GM19193 (cell line): ENCODE measurements around the gene YIPF5.
A peak's percentile ranks its signal among the peaks of the same experiment; 100 is the strongest.

ENCODE experiments used
- POLR2A ChIP-seq: IDR thresholded peaks from 4 replicates; pipeline ENCODE4 v1.6.1; 2011; ENCODE audit not compliant: insufficient read depth, insufficient read length; ENCODE audit errors: extremely low read depth

The YIPF5 gene

DNA sequence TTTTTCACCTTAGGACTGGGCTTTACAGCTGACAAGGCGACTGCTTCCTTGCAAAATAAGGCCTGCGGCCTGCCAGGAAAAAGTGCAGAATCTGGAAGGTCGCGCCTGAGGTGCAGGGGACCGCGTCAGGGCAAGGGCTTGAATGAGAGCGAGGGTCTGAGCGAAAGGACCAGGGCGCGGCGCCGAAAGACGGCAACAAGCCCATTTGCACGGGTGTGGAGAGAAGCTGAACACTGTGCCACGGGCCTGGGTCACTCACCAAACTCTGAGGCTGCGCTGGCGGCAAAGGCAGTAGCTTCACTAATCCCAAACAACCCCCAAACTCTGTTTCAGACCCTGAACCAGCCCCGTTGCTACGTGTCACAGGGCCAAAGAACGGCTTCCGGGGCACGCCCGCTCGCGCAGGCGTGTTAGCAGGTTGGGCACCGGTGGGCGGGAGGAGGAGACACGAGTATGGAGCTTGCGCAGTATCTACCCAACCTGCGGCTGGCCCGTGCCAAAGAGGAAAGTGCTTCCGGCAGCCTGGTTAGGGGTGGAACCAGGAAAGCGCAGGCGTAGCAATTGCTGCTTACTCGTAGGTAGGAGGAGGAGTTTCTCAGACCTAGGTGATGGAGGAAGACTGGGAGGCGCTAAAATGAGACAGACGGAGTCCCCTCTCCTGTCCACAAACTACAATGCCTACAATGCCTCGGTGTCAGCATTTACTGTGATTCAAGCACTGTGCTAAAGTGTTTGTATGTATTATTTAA is at the start of gene YIPF5, which contains the start of gene KCTD16:
TSS of gene YIPF5 (minus strand) at position 384 of the 749 bp plus-strand sequence. CDS start 704 bp downstream, outside the sequence.
TSS of gene KCTD16 (plus strand) at position 598 of the 749 bp plus-strand sequence.
- peak; percentile 86 for TF ChIP-seq POLR2A

DNA sequence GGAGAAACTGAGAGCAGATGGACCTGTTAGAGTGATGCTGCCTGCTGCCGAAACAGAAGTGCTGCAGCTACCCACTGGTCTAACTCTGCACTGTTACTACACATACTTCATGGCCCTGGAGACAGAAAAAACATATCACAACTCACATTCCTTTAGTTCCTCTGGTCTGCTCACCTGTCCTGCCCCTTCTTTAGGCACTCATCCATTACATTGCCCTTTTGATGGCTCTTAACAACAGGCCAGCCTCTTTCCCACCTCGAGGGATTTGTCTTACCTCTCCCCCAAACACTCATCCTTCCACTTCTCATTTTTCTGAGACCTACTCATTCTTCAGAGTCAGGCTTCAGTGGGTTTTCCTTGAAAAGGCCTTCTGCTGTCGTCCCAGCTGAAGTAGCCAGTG is 49.4 kb upstream of the YIPF5 start:
- TF ChIP-seq POLR2A = no peak

DNA sequence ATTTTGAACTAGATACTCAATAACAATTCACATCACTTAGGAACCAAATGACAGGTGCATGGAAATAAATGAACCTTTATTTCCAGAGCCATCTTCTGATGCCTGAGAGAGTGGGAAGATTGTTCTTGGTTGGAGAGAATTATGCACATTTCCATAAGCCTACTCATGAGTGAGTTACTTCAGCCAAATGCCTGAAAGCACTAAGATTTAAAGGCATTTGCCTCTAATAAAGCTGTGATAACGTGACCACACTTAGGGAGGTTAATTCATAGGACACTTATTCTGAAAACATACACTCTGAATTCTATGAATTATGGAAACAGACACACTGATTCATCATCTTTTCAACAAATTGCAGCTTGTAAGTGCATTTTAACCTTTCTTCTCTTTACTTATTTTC is 40.2 kb upstream of the YIPF5 start:
- TF ChIP-seq POLR2A = no peak

DNA sequence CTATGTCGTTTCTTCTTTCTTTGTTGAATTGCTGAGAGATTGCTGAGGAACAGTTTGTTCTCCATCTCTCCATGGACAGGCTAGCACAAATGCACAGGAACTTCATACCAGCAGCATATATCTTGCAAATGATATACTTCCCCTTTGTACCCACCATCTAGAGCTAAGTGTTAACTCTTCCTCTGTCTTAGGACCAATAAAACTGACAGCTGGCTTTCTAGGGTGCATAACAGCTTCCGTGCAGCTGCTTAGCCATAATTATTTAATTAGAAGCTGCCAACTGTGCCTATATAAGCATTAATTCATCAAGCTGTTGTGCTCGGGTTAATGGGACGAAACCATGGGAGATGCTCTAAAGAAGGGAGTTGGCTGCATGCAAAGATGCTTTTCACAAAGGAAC is 38.9 kb upstream of the YIPF5 start:
- TF ChIP-seq POLR2A = no peak

GRCh38 chr5:144207875-144208444 is 37.5 kb upstream of the YIPF5 start:
- no peak for TF ChIP-seq POLR2A

GRCh38 chr5:144206141-144206540 is 35.7 kb upstream of the YIPF5 start:
- TF ChIP-seq POLR2A = no peak

DNA sequence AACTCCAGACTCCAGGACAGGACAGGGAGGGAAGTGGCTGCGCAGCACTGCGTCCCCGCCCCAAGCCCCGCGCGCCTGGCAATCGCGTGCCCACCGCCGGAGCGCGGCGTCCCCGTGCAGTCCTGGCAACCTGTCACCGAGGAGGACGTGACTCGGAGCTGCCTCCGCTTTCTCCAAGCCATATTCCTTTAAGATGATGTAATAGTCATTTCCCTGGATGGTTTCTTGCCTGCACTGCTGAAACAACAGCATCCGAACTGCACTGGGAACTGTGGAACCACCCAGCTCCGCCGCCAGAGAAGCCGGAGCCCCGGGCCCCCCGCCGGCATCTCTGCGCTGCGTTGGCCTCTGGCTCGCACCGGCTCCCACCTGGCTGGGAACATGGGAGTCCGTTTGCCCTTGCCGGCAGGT is 34.7 kb upstream of the YIPF5 start:
- TF ChIP-seq POLR2A = no peak

DNA sequence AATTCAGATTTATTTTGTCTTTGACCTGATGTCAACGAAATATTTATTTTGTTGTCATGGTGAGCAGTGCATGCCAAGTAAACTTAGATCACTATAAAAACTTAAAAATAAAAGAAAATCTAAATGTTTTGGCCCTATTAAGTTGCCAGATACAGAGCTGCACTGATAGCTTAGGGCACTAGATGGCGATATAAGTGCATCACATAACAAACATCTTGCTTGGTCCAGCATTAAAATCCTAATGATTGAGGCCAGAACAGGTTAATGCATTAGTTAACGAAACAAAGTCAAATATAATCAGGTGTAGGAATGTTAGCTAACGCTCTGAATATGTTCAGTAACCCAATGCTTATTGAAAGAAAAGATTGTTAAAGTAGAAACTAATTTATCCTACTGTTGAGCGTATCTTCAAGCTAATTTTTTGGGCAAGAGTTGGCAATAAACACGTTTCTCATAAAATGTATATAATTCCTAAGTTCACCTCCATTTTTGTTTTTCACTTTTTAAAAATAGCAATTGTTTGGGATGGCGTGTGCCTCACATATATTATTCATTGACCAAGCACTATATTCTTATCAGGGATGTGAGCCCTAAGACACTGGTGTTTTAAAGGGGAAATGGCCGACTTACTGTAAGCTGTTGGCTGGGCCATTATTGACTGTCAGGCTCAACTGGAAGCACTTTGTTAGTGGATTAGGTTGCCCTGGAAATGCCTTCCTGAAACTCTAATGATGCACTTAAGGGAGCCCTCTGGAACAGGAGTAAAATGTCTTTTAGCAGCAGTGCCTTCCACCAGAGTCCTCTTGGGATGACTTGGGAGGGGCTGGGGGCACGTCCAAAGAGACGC is 33.5 kb upstream of the YIPF5 start:
- no peak for TF ChIP-seq POLR2A

- TF ChIP-seq POLR2A = no peak
Observed at GRCh38 chr5:144202726-144203125, 32.3 kb upstream of the YIPF5 start.

- no peak for TF ChIP-seq POLR2A
Observed at GRCh38 chr5:144202072-144202471, 31.6 kb upstream of the YIPF5 start.

DNA sequence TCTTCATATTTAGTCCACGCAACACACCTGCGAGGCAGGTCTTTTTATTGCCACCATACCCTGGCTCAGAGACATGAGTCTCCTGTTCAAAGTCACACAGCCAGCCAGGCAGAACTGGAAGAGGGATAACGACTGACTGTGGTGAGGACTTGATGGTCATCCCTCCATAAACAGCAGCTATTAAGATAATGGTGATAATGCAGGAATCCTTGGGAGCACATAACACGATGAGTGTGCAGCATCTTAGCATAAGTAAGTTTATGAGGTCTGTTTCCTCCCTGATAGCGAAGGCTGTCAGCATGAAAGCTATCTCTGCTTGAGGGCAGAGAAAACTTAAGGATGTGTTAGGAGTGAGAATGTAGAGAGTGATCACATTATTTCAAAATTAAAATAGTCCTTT is 31.1 kb upstream of the YIPF5 start:
- no peak for TF ChIP-seq POLR2A

- no peak for TF ChIP-seq POLR2A
Observed at GRCh38 chr5:144198386-144198785, 27.9 kb upstream of the YIPF5 start.

DNA sequence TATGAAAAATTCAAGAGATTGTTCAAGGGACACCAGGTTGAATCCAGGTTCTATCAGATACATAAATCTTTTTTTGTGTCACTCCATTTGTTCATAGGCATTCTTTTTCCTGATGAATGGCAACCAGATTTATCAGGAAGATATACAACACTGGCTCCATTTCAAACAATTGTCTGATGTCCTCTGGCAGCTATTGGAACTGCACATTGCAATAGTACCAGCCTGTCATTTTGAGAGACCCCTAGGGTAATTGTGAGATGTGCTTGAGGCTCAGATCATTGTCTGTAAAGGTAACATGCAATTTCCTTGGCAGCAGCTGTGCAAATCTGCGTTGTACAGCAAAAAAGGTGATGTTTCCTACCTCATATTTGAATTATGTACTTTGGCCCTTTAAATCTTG is 26.2 kb upstream of the YIPF5 start:
- TF ChIP-seq POLR2A = no peak

DNA sequence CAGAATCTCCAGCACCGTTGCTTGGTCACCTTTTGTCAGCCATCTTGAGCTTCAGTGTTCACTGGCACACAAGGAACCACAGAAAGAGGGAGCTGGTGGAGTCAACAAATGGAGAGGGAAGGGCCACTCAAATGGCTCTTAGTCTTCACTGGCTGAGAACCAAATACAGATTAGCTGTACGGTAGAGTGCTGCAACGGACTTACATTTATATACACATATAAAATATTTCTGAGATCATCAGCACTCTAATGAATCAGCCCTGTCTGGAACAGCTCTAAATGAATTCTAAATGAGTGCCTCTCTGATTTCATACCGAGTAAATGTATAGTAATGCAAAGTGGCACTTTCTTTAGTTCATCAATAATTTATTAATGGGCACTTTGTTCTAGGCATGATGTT is 25.0 kb upstream of the YIPF5 start:
- no peak for TF ChIP-seq POLR2A

- TF ChIP-seq POLR2A = no peak
Observed at GRCh38 chr5:144194144-144194543, 23.7 kb upstream of the YIPF5 start.
